ENCODE measurements around the gene PPM1B.
"Not testable (repeated sequence)": the region's sequence is repeated elsewhere in the genome, so short reads cannot be mapped to it uniquely, and the experiment has no call there.

Gene PPM1B

DNA sequence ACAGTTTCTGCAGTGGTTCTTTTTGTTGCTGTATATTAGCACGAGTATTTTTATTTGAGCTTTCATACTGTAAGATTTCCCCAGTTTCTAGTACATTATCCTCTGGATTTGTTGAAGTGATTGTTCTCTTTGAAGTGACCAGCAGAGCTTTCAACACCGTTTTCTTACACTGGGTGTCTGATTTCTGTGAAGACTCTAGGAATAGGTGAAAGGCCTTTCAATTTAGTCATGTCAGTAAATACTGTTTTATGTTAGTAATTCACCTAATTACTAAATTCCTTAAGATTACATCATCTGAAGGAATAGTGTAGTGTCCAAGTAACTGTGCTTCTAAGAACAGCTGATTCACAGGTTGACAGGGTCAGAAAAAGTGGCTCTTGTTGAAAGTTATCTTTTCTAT, 2.3 kb downstream of the PPM1B start:
- no peaks in the 10 kb centered on the region for H3K36me3 ChIP-seq (ENCODE audit: control insufficient read depth, insufficient read depth, low read length)
- H3K4me1 ChIP-seq (ENCODE audit: control insufficient read depth, insufficient read depth, low read length): peaks cover 3% of the 10 kb centered on the region
- peak overlapping the region; percentile 78 for H3K4me3 ChIP-seq (ENCODE audit: insufficient read depth, low read depth, low read length)
- no peaks in the 10 kb centered on the region for H3K9me3 ChIP-seq (ENCODE audit: control insufficient read depth, low read length)
- H3K27me3 ChIP-seq (ENCODE audit: control insufficient read depth, insufficient read depth, low read length, poor library complexity, severe bottlenecking): no peaks in the 10 kb centered on the region
- no peak overlapping the region for H3K27ac ChIP-seq (ENCODE audit: insufficient read depth, low read depth, low read length, poor library complexity, severe bottlenecking)
- 0 to 7% methylated on average over 1 to 2 of the region's 2 CpGs for WGBS, 2 experiments

DNA sequence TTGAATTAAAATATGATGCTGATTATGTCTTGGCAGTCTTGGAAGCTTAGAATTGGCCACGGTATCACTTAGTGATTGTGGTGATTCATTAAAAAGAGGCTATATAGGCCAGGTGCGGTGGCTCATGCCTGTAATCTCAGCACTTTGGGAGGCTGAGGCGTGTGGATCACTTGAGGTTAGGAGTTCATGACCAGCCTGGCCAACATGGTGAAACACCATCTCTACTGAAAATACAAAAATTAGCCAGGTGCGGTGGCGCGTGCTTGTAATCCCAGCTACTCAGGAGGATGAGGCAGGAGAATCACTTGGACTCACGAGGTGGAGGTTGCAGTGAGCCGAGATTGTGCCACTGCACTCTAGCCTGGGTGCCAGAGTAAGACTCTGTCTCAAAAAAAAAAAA, 2.8 kb downstream of the PPM1B start:
- H3K4me3 ChIP-seq (ENCODE audit: insufficient read depth, low read depth, low read length); H3K4me1 ChIP-seq (ENCODE audit: control insufficient read depth, insufficient read depth, low read length); H3K27ac ChIP-seq (ENCODE audit: insufficient read depth, low read depth, low read length, poor library complexity, severe bottlenecking); H3K27me3 ChIP-seq (ENCODE audit: control insufficient read depth, insufficient read depth, low read length, poor library complexity, severe bottlenecking); H3K9me3 ChIP-seq (ENCODE audit: control insufficient read depth, low read length); H3K36me3 ChIP-seq (ENCODE audit: control insufficient read depth, insufficient read depth, low read length): not testable (repeated sequence)
- 60 to 73% methylated on average over 8 of the region's 8 CpGs for WGBS, 2 experiments

DNA sequence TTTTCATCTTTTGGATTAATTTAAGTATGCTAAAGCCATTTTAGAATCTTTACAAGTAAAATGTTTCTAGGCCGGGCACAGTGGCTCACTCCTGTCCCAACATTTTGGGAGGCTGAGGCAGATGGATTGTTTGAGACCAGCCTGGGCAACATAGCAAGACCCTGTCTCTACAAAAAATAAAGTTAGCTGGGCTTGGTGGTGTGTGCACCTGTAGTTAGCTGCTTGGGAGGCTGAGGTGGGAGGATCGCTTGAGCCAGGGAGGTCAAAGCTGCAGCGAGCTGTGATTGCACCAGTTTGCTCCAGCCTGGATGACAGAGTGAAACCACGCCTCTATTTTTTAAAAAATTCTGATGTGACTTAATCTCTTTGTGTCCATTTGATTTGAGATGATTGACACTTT, 3.9 kb downstream of the PPM1B start:
- H3K9me3 ChIP-seq (ENCODE audit: control insufficient read depth, low read length): no peaks in the 10 kb centered on the region
- H3K27me3 ChIP-seq (ENCODE audit: control insufficient read depth, insufficient read depth, low read length, poor library complexity, severe bottlenecking): no peaks in the 10 kb centered on the region
- no peaks in the 10 kb centered on the region for H3K36me3 ChIP-seq (ENCODE audit: control insufficient read depth, insufficient read depth, low read length)
- H3K27ac ChIP-seq (ENCODE audit: insufficient read depth, low read depth, low read length, poor library complexity, severe bottlenecking): no peak overlapping the region
- peaks cover 3% of the 10 kb centered on the region for H3K4me1 ChIP-seq (ENCODE audit: control insufficient read depth, insufficient read depth, low read length)
- no peak overlapping the region for H3K4me3 ChIP-seq (ENCODE audit: insufficient read depth, low read depth, low read length)
- WGBS, 2 experiments: 92 to 95% methylated on average over 4 of the region's 4 CpGs

DNA sequence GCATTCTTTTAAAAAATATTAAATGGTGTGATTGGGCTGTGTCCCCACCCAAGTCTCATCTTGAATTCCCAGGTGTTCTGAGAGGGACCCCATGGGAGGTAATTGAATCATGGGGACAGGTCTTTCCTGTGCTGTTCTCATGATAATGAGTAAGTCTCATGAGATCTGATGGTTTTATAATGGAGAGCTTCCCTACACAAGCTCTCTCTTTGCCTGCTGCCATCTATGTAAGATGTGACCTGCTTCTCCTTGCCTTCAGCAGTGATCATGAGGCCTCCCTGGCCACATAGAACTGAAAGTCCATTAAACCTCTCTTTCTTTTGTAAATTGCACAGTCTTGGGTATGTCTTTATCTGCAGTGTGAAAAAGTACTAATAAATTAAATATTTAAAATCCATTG, 10.3 kb downstream of the PPM1B start:
- Histone ChIP-seq H3K36me3 (ENCODE audit: control insufficient read depth, insufficient read depth, low read length) (no peaks in the 10 kb centered on the region), H3K27me3 (ENCODE audit: control insufficient read depth, insufficient read depth, low read length, poor library complexity, severe bottlenecking) (no peaks in the 10 kb centered on the region), H3K4me1 (ENCODE audit: control insufficient read depth, insufficient read depth, low read length) (peaks cover 3% of the 10 kb centered on the region), H3K4me3 (ENCODE audit: insufficient read depth, low read depth, low read length) (no peak overlapping the region), H3K27ac (ENCODE audit: insufficient read depth, low read depth, low read length, poor library complexity, severe bottlenecking) (no peak overlapping the region), H3K9me3 (ENCODE audit: control insufficient read depth, low read length) (no peaks in the 10 kb centered on the region)

DNA sequence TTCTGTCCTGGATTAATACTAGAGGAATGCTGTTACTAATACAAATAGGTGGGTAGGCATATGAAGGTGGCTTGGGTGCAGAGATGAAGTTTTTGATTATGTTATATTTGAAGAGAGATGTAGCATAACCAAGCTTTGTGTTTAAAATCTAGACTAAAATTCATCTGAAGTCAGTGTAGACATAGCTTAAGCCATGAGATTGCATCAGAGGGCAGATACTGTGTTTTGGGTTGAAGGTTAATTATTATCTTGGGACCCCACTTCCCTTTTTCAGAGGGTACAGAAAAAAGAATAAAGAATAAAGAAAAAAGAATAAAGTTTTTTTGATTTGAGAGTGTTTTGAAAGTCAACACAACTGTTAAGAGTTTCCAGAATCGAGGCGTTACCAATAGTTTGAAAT, 13.0 kb downstream of the PPM1B start:
- H3K9me3 ChIP-seq (ENCODE audit: control insufficient read depth, low read length): no peaks in the 10 kb centered on the region
- H3K4me1 ChIP-seq (ENCODE audit: control insufficient read depth, insufficient read depth, low read length): no peaks in the 10 kb centered on the region
- H3K36me3 ChIP-seq (ENCODE audit: control insufficient read depth, insufficient read depth, low read length): no peaks in the 10 kb centered on the region
- no peak overlapping the region for H3K27ac ChIP-seq (ENCODE audit: insufficient read depth, low read depth, low read length, poor library complexity, severe bottlenecking)
- no peaks in the 10 kb centered on the region for H3K27me3 ChIP-seq (ENCODE audit: control insufficient read depth, insufficient read depth, low read length, poor library complexity, severe bottlenecking)
- 98 to 100% methylated on average over 2 of the region's 2 CpGs for whole genome bisulfite sequencing, 2 experiments
- H3K4me3 ChIP-seq (ENCODE audit: insufficient read depth, low read depth, low read length): no peak overlapping the region

DNA sequence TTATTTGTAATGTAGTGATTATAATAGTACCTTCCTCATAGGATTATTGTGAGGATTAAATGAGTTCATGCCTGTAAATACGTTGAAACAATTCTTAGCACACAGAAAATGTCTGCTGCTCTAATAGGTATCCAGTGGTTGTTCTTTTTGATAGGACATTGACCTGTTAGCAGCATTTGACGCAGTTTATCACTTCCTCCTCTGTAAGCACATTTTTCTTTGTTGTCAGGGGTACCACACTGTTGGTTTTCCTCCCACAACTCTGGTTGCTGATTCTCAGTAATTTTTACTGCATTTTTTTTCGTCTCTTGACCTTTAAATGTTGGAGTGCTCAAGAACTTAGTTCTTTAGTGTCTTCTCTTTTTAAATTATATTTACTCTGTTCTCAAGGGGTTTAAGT, 15.4 kb downstream of the PPM1B start:
- no peak overlapping the region for H3K27ac ChIP-seq (ENCODE audit: insufficient read depth, low read depth, low read length, poor library complexity, severe bottlenecking)
- H3K36me3 ChIP-seq (ENCODE audit: control insufficient read depth, insufficient read depth, low read length): no peaks in the 10 kb centered on the region
- no peaks in the 10 kb centered on the region for H3K27me3 ChIP-seq (ENCODE audit: control insufficient read depth, insufficient read depth, low read length, poor library complexity, severe bottlenecking)
- H3K4me3 ChIP-seq (ENCODE audit: insufficient read depth, low read depth, low read length): no peak overlapping the region
- H3K4me1 ChIP-seq (ENCODE audit: control insufficient read depth, insufficient read depth, low read length): no peaks in the 10 kb centered on the region
- H3K9me3 ChIP-seq (ENCODE audit: control insufficient read depth, low read length): no peaks in the 10 kb centered on the region
- WGBS, 2 experiments: 88 to 96% methylated on average over 3 of the region's 3 CpGs

DNA sequence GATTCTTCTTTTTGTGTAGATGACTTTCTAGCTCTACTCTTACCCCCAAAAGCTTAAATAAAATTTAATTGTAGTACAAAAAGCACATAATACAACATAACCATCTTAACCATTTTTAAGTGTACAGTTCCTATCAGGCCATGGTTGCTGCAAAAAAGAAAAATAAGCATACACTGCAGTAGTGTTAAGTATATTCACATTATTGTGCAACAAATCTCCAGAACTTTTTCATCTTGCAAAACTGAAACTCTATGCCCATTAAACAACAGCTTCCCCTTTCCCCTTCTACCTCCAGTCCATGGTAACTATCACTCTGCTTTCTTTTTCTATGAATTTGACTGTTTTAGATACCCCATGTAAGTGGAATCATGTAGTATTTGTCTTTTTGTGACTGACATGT, 18.1 kb downstream of the PPM1B start:
- no peaks in the 10 kb centered on the region for H3K4me1 ChIP-seq (ENCODE audit: control insufficient read depth, insufficient read depth, low read length)
- H3K36me3 ChIP-seq (ENCODE audit: control insufficient read depth, insufficient read depth, low read length): no peaks in the 10 kb centered on the region
- H3K9me3 ChIP-seq (ENCODE audit: control insufficient read depth, low read length): no peaks in the 10 kb centered on the region
- no peak overlapping the region for H3K27ac ChIP-seq (ENCODE audit: insufficient read depth, low read depth, low read length, poor library complexity, severe bottlenecking)
- no peaks in the 10 kb centered on the region for H3K27me3 ChIP-seq (ENCODE audit: control insufficient read depth, insufficient read depth, low read length, poor library complexity, severe bottlenecking)
- no peak overlapping the region for H3K4me3 ChIP-seq (ENCODE audit: insufficient read depth, low read depth, low read length)

DNA sequence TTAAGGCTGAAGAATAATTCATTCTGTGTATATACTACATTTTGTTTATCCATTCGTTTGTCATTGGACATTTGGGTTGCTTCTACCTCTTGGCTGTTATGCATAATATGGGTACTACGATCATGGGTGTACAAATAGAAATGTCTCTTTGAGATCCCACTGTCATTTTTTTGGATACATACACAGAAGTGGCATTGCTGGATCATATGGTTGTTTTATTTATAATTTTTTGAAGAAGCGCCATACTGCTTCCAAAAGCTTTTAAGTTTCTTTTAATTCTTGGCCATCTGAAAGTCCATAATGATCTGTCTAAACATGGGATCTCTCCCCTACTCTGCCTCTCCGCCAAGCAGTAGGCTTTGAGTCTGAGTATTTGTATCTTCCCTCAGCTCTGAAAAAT, 18.6 kb downstream of the PPM1B start:
- Histone ChIP-seq H3K9me3 (ENCODE audit: control insufficient read depth, low read length) (no peaks in the 10 kb centered on the region), H3K27me3 (ENCODE audit: control insufficient read depth, insufficient read depth, low read length, poor library complexity, severe bottlenecking) (no peaks in the 10 kb centered on the region), H3K4me1 (ENCODE audit: control insufficient read depth, insufficient read depth, low read length) (no peaks in the 10 kb centered on the region), H3K36me3 (ENCODE audit: control insufficient read depth, insufficient read depth, low read length) (no peaks in the 10 kb centered on the region), H3K4me3 (ENCODE audit: insufficient read depth, low read depth, low read length) (no peak overlapping the region), H3K27ac (ENCODE audit: insufficient read depth, low read depth, low read length, poor library complexity, severe bottlenecking) (no peak overlapping the region)
- WGBS, 2 experiments: 90 to 94% methylated on average over 3 to 4 of the region's 4 CpGs

DNA sequence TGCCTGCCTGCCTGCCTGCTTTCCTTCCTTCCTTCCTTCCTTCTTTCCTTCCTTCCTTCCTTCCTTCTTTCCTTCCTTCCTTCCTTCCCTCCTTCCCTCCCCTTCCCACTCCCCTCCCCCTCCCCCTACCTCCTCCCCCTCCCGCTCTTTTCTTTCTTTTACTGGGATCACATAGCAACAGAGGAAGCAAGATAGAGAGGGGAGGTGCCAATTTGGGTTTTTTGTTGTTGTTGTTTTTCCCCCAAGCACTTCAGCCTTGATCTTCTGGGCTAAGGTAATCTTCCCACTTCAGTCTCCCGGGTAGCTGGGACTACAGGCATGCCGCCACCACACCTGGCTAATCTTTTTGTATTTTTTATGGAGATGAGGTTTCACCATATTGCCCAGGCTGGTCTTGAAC, 20.0 kb downstream of the PPM1B start:
- H3K36me3 ChIP-seq (ENCODE audit: control insufficient read depth, insufficient read depth, low read length): no peaks in the 10 kb centered on the region
- no peaks in the 10 kb centered on the region for H3K27me3 ChIP-seq (ENCODE audit: control insufficient read depth, insufficient read depth, low read length, poor library complexity, severe bottlenecking)
- H3K9me3 ChIP-seq (ENCODE audit: control insufficient read depth, low read length): no peaks in the 10 kb centered on the region
- no peak overlapping the region for H3K4me3 ChIP-seq (ENCODE audit: insufficient read depth, low read depth, low read length)
- no peaks in the 10 kb centered on the region for H3K4me1 ChIP-seq (ENCODE audit: control insufficient read depth, insufficient read depth, low read length)
- 71 to 81% methylated on average over 2 of the region's 3 CpGs for WGBS, 2 experiments
- no peak overlapping the region for H3K27ac ChIP-seq (ENCODE audit: insufficient read depth, low read depth, low read length, poor library complexity, severe bottlenecking)

DNA sequence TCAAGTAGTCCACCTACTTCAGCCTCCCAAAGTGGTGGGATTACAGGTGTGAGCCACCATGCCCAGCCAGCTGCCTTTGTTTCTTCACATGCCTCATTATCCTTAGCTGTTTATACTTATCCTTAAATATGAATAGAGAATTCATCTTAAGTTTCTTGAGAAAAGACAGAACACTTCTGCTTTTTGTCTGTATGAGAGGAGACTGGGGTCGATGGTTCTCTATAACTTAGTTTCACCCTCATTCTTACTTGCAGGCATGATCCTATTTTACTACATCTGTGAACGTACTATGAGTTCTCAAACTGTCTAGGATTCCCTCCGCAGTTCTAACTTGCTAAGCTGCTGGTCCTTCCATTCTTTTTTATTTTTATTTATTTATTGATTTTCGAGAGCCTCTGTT, 20.4 kb downstream of the PPM1B start:
- H3K27ac ChIP-seq (ENCODE audit: insufficient read depth, low read depth, low read length, poor library complexity, severe bottlenecking): no peak overlapping the region
- no peaks in the 10 kb centered on the region for H3K27me3 ChIP-seq (ENCODE audit: control insufficient read depth, insufficient read depth, low read length, poor library complexity, severe bottlenecking)
- H3K9me3 ChIP-seq (ENCODE audit: control insufficient read depth, low read length): no peaks in the 10 kb centered on the region
- H3K36me3 ChIP-seq (ENCODE audit: control insufficient read depth, insufficient read depth, low read length): no peaks in the 10 kb centered on the region
- H3K4me3 ChIP-seq (ENCODE audit: insufficient read depth, low read depth, low read length): no peak overlapping the region
- H3K4me1 ChIP-seq (ENCODE audit: control insufficient read depth, insufficient read depth, low read length): no peaks in the 10 kb centered on the region
- WGBS, 2 experiments: 92 to 94% methylated on average over 4 of the region's 4 CpGs

DNA sequence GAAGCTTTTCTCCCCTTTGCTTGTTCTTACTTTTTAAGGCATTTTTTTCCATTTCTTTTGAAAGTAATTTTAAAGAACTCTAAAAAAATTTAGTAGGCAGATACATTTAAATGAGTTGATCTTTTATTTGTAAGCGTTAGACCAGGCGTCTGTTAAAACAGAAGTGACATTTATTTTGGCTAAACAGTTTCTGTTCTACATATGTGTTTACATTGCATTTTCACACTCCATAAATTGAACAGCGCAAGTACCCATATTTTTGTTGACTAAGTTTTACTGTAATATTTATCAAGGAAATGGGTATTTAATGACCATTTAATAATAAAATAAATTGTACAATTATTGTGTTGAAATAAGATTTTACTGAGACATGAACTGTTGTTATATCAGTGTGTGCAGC, 21.9 kb downstream of the PPM1B start:
- no peaks in the 10 kb centered on the region for H3K4me1 ChIP-seq (ENCODE audit: control insufficient read depth, insufficient read depth, low read length)
- H3K4me3 ChIP-seq (ENCODE audit: insufficient read depth, low read depth, low read length): no peak overlapping the region
- WGBS, 2 experiments: 92 to 100% methylated on average over 2 of the region's 3 CpGs
- no peaks in the 10 kb centered on the region for H3K36me3 ChIP-seq (ENCODE audit: control insufficient read depth, insufficient read depth, low read length)
- no peaks in the 10 kb centered on the region for H3K27me3 ChIP-seq (ENCODE audit: control insufficient read depth, insufficient read depth, low read length, poor library complexity, severe bottlenecking)
- H3K9me3 ChIP-seq (ENCODE audit: control insufficient read depth, low read length): no peaks in the 10 kb centered on the region
- no peak overlapping the region for H3K27ac ChIP-seq (ENCODE audit: insufficient read depth, low read depth, low read length, poor library complexity, severe bottlenecking)

All from ectodermal cell (in vitro differentiated cells).